ENCODE results near the gene TUBB6.

Gene TUBB6

DNA sequence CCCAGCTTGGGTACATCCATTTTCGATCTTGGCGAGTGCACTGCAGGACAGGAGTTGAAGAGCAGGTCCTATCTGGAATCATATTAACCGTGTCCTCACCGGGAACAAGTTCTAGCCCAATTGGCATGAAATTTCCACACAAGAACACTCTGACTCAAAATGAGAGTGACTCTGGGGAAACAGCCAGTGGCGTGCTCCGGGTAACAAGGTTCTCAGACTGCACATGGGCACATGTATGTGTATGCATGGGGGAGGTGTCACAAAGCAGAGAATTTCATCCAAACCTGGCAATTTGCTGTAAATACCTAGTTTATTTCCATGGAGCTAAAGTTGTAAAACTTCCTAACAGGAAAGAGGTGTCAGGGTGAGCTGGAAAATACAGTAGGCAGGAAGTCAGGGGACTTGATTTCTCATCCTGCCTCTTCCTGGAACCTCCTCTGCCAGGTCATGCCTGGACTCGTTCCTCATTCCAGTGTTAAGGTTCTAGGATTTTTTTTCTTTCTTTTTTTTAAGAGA, 1.7 kb downstream of the TUBB6 start:
- DNase-seq (ENCODE audit: extremely low read depth, low read depth), result no peak
- TF ChIP-seq, protein P1, sequence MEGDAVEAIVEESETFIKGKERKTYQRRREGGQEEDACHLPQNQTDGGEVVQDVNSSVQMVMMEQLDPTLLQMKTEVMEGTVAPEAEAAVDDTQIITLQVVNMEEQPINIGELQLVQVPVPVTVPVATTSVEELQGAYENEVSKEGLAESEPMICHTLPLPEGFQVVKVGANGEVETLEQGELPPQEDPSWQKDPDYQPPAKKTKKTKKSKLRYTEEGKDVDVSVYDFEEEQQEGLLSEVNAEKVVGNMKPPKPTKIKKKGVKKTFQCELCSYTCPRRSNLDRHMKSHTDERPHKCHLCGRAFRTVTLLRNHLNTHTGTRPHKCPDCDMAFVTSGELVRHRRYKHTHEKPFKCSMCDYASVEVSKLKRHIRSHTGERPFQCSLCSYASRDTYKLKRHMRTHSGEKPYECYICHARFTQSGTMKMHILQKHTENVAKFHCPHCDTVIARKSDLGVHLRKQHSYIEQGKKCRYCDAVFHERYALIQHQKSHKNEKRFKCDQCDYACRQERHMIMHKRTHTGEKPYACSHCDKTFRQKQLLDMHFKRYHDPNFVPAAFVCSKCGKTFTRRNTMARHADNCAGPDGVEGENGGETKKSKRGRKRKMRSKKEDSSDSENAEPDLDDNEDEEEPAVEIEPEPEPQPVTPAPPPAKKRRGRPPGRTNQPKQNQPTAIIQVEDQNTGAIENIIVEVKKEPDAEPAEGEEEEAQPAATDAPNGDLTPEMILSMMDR (IDR thresholded peaks at IDR 0.05; ENCODE audit: low read depth, low read length), result no peak

DNA sequence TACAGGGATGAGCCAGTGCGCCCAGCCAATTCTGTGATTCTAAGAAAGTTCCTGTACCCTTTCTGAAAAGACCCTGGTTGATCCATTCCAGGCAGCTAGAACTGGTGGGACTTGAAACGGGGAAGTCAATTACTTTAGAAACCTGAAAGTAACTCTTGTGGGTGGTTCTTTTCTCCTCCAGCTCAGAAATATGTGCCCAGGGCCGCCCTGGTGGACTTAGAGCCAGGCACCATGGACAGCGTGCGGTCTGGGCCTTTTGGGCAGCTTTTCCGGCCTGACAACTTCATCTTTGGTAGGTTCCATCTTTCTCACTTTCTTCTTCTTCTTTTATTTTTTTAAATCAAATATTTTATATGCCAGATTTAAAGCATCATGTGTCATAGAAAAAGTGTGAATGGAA, 2.7 kb downstream of the TUBB6 start:
- TF ChIP-seq, protein P1 (IDR thresholded peaks at IDR 0.05; ENCODE audit: low read depth, low read length), result no peak

DNA sequence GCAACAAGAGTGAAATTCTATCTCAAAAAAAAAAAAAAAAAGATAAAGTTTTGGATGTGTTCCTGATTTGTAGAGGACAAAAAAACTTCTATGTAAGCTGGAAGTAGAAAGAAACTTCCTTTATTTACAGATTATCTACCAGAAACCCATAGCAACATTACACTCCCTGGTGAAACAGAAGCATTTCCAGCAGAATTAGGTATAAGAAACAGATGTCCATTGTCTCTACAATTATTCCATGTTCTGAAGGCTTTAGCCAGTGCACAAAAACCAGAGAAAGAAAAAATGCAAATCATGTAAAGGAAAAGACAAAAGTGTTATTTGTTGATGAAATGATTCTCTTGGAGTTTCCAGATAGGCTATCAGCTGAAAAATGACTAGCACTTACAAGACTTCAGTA, 4.9 kb downstream of the TUBB6 start:
- TF ChIP-seq, protein P1 (IDR thresholded peaks at IDR 0.05; ENCODE audit: low read depth, low read length), result no peak
- peak; percentile 63 for DNase-seq (ENCODE audit: extremely low read depth, low read depth)

More for the DNA sequence above, 2.7 kb downstream of the TUBB6 start:
- no peak for DNase-seq (ENCODE audit: extremely low read depth, low read depth)

DNA sequence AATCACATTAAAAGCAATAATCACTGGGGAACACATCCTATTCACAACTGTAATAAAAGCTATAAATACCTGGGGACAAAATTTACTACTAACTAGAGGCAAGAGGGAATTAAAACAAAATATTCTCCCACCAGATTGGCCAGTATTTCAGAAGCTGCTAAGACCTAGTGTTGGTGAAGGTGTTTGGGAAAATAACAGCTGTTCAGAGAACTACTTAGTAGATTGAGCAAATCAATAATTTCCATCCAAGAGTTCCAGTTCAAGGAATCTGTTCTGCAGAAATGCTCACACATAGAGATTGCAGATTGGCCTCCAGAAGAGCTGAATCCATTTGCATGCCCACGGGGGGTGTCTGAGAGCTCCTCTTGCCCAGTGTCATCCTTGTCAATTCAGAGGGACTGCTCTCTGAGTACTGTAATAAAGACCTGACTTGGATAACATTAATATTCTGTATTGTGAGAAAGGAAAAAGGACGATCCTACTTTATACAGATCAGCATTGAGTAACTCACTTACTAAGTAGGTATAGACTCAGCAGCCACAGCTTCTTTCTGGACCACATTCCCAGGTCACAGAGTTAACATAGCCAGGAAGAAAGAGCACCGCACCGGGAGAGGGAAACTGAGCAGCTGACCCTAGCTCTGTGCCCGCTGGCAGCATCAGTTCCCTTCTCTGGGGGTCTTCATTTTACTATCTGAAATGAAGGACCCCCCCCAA, 5.6 kb downstream of the TUBB6 start:
- DNase-seq (ENCODE audit: extremely low read depth, low read depth), result no peak
- TF ChIP-seq, protein P1 (IDR thresholded peaks at IDR 0.05; ENCODE audit: low read depth, low read length), result no peak

DNA sequence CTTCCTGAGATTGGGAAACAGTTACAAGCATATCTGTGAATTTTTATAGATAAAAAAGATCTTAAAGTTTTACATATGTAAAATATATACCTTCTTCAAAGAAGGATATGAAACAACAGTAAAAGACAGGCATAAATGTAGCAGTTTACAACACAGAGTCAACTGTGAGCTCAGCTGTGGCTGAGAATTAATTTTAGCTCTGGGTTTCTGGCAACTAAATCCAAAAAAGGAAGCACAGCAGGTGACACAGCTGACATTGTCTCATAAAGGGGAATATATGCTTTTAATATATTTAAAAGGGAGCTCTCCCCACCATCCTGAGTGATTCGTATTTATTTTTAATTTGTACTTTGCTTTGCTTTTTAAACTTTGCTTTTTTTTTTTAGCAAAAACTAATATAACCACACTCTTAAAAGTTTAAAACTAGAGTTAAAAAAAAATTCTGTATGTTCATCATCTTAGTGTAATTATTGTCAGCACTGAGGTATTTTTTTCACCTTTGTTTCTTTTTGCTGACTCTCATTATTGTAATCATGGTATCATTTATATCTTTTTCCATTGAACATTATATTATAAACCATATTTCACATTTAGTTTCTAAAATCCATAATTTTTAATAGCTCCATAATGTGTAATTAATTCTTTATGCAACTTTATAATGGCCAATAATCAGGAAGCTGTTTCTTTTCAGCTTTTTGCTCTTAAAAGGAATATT, 6.7 kb downstream of the TUBB6 start:
- DNase-seq (ENCODE audit: extremely low read depth, low read depth), result no peak
- TF ChIP-seq, protein P1 (IDR thresholded peaks at IDR 0.05; ENCODE audit: low read depth, low read length), result no peak

DNA sequence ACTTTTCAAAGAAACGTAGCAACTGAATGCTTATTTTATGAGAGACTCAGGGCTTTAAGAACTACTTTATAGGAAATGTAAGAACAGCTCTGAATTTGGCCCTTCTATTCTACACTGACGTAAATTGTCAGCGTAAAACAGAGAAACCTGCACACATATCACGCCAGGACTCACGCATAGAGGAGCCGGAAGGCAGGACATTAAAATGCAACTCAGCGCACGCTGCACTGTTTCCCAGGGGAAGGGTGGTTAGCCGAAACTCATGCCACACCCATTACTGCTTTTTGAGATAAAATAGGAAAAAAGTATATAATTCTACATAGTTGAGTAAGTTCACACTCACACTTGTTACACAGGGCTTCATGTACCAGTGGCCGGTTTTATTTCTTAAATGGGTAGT, 7.4 kb downstream of the TUBB6 start:
- TF ChIP-seq, protein P1 (IDR thresholded peaks at IDR 0.05; ENCODE audit: low read depth, low read length), result no peak

DNA sequence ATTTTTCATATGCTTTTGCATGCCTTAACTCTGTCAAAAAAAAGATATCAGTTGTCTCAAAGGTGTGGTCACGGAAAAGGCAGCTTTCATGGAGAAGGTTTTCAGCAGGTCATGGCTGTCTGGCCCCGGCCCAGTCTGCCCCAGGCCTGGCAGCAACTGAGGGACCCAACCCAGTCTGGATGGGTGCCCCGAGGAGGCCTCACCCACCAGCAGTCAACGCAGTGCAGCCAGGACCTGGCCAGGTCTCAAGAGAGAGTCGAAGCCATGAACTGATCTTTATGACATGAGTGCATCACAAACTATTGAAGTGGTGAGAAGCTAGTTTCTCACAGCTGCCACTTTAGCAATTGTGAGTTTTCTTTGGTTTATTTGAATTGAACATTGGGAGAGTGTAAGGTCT, 7.9 kb downstream of the TUBB6 start:
- TF ChIP-seq, protein P1 (IDR thresholded peaks at IDR 0.05; ENCODE audit: low read depth, low read length), result no peak
- DNase-seq (ENCODE audit: extremely low read depth, low read depth), result no peak

More for the DNA sequence above, 7.4 kb downstream of the TUBB6 start:
- DNase-seq (ENCODE audit: extremely low read depth, low read depth), result no peak

Measured in AG09319 (cell line).